HG03342 (cell line): Measurements from ENCODE around the gene NPIPA1.
"Not testable (repeated sequence)": the region's sequence is repeated elsewhere in the genome, so short reads cannot be mapped to it uniquely, and the experiment has no call there.

Experiments used
- ATAC-seq: cut with Tn5 transposase; IDR thresholded peaks from one replicate; pipeline ENCODE4 v1.9.1; 2021; ENCODE audit warnings: mild to moderate bottlenecking, moderate library complexity; ENCODE audit not compliant: unreplicated experiment

The NPIPA1 gene

GRCh38 chr16:14929176-14929575 lies 8.1 kb upstream of the NPIPA1 start:
- ATAC-seq = not testable (repeated sequence)

- not testable (repeated sequence) for ATAC-seq
Observed at GRCh38 chr16:14930246-14930645, 7.0 kb upstream of the NPIPA1 start.

- ATAC-seq = not testable (repeated sequence)
Observed at GRCh38 chr16:14930971-14931370, 6.3 kb upstream of the NPIPA1 start.

- not testable (repeated sequence) for ATAC-seq
Observed at GRCh38 chr16:14932581-14933375, 4.5 kb upstream of the NPIPA1 start.

- not testable (repeated sequence) for ATAC-seq
Observed at GRCh38 chr16:14937994-14938393, 751 bp downstream of the NPIPA1 start.

- ATAC-seq = not testable (repeated sequence)
Observed at GRCh38 chr16:14942686-14943085, 5.4 kb downstream of the NPIPA1 start.

GRCh38 chr16:14955546-14956231 lies 18.4 kb downstream of the NPIPA1 start:
- no peak for ATAC-seq

GRCh38 chr16:14957576-14958322 lies 20.5 kb downstream of the NPIPA1 start:
- no peak for ATAC-seq

- ATAC-seq = no peak
Observed at GRCh38 chr16:14958323-14958600, 21.0 kb downstream of the NPIPA1 start.

- no peak for ATAC-seq
Observed at GRCh38 chr16:14958970-14959369, 21.7 kb downstream of the NPIPA1 start.

- ATAC-seq = no peak
Observed at GRCh38 chr16:14961405-14962186, 24.4 kb downstream of the NPIPA1 start.

GRCh38 chr16:14963281-14964173 lies 26.3 kb downstream of the NPIPA1 start:
- no peak for ATAC-seq

- no peak for ATAC-seq
Observed at GRCh38 chr16:14965328-14965727, 28.1 kb downstream of the NPIPA1 start.

- not testable (repeated sequence) for ATAC-seq
Observed at GRCh38 chr16:14969795-14970194, 32.6 kb downstream of the NPIPA1 start.

- not testable (repeated sequence) for ATAC-seq
Observed at GRCh38 chr16:14971621-14972228, 34.5 kb downstream of the NPIPA1 start.

- ATAC-seq = not testable (repeated sequence)
Observed at GRCh38 chr16:14973785-14974322, 36.6 kb downstream of the NPIPA1 start.

- not testable (repeated sequence) for ATAC-seq
Observed at GRCh38 chr16:14974331-14974655, 37.0 kb downstream of the NPIPA1 start.

- ATAC-seq = peak; percentile 89
Observed at GRCh38 chr16:14974656-14975417, 37.6 kb downstream of the NPIPA1 start, which contains the start of gene PDXDC1. Gene PDXDC1 (plus strand): TSS chr16:14975026. CDS start chr16:14975200, 174 bp downstream.
